ENCODE results near the gene IL20. TPM values are rescaled to one million over a fixed set of nuclear protein-coding genes. Genes with fewer than 3 reads are reported as not detected.
A peak's percentile ranks its signal among the peaks of the same experiment; 100 is the strongest.

Gene IL20
- total RNA-seq, 2 experiments from 2014 or later, result not detected

- no peaks in the 10 kb centered on the region for H3K4me1 ChIP-seq (ENCODE audit: insufficient read depth, low read length)
- H3K27me3 Mint-ChIP-seq, result no peaks in the 10 kb centered on the region
- intact Hi-C loops (cut with DNase I, micrococcal nuclease), result no loop called here
- ChIA-PET POLR2A (interaction anchor here (1.6 kb wide), 1 partner anchor 28 kb away, joined by 7 read pairs; no protein-coding TSS in a partner anchor), CTCF (interaction anchor here (1.0 kb wide), 1 partner anchor 144 kb away, joined by 3 read pairs; no protein-coding TSS in a partner anchor)
- no peak overlapping the region for H3K4me3 Mint-ChIP-seq
- no peak for TF ChIP-seq CTCF (IDR thresholded peaks at IDR 0.05)
- H3K36me3 Mint-ChIP-seq (ENCODE audit: low read depth), result peaks cover 33% of the 10 kb centered on the region
- H3K27me3 ChIP-seq (ENCODE audit: control insufficient read depth in 1 of 2, insufficient read depth in 2 of 2, low read length in 2 of 2), result no peaks in the 10 kb centered on the region
- H3K4me1 Mint-ChIP-seq (ENCODE audit: low read depth), result no peaks in the 10 kb centered on the region
- H3K27ac Mint-ChIP-seq, result no peak overlapping the region
- no peaks in the 10 kb centered on the region for H3K36me3 ChIP-seq (ENCODE audit: insufficient read depth, low read length)
- no peak for DNase-seq
- no peak overlapping the region for H3K27ac ChIP-seq (ENCODE audit: low read depth in 1 of 2, low read length in 2 of 2)
- ATAC-seq (ENCODE audit: poor library complexity), result no peak
- H3K4me3 ChIP-seq (ENCODE audit: low read length), result no peak overlapping the region
- peaks cover 4 to 9% of the 10 kb centered on the region in 2 experiments for H3K9me3 ChIP-seq (ENCODE audit: control insufficient read depth in 1 of 2, insufficient read depth in 1 of 2, low read length in 2 of 2)
- peaks cover 14% of the 10 kb centered on the region for H3K9me3 Mint-ChIP-seq
These were observed 13.0 kb downstream of the IL20 start for GRCh38 chr1:206878456-206878855.

- no peaks in the 10 kb centered on the region for H3K27me3 ChIP-seq (ENCODE audit: control insufficient read depth in 1 of 2, insufficient read depth in 2 of 2, low read length in 2 of 2)
- no peaks in the 10 kb centered on the region for H3K4me1 ChIP-seq (ENCODE audit: insufficient read depth, low read length)
- Mint-ChIP-seq H3K4me3 (no peak overlapping the region), H3K36me3 (ENCODE audit: low read depth) (peaks cover 26% of the 10 kb centered on the region), H3K27me3 (no peaks in the 10 kb centered on the region), H3K9me3 (peaks cover 12% of the 10 kb centered on the region), H3K4me1 (ENCODE audit: low read depth) (no peaks in the 10 kb centered on the region), H3K27ac (no peak overlapping the region)
- H3K27ac ChIP-seq (ENCODE audit: low read depth in 1 of 2, low read length in 2 of 2), result no peak overlapping the region
- H3K4me3 ChIP-seq (ENCODE audit: low read length), result no peak overlapping the region
- no peaks in the 10 kb centered on the region for H3K36me3 ChIP-seq (ENCODE audit: insufficient read depth, low read length)
- no peak for TF ChIP-seq CTCF (IDR thresholded peaks at IDR 0.05)
- ATAC-seq (ENCODE audit: poor library complexity), result no peak
- intact Hi-C loops (cut with DNase I, micrococcal nuclease), result no loop called here
- H3K9me3 ChIP-seq (ENCODE audit: control insufficient read depth in 1 of 2, insufficient read depth in 1 of 2, low read length in 2 of 2), result peaks cover 4 to 9% of the 10 kb centered on the region in 2 experiments
- POLR2A ChIA-PET, result no interaction called here
- CTCF ChIA-PET, result interaction anchor here (1.1 kb wide), 1 partner anchor 59 kb away, joined by 3 read pairs; no protein-coding TSS in a partner anchor
- no peak for DNase-seq
These were observed 14.9 kb downstream of the IL20 start for GRCh38 chr1:206880314-206880713.

- CTCF ChIA-PET, result no interaction called here
- intact Hi-C loops (cut with DNase I, micrococcal nuclease), result no loop called here
These were observed 17.1 kb downstream of the IL20 start for GRCh38 chr1:206882555-206882954.

More at GRCh38 chr1:206882555-206882954, 17.1 kb downstream of the IL20 start:
- peaks cover 14% of the 10 kb centered on the region for H3K36me3 Mint-ChIP-seq (ENCODE audit: low read depth)
- no peak for DNase-seq
- H3K27ac ChIP-seq (ENCODE audit: low read depth in 1 of 2, low read length in 2 of 2), result no peak overlapping the region
- peaks cover 0 to 9% of the 10 kb centered on the region in 2 experiments for H3K9me3 ChIP-seq (ENCODE audit: control insufficient read depth in 1 of 2, insufficient read depth in 1 of 2, low read length in 2 of 2)
- H3K4me3 Mint-ChIP-seq, result no peak overlapping the region
- TF ChIP-seq CTCF (IDR thresholded peaks at IDR 0.05), result peak; percentile 29
- H3K4me1 ChIP-seq (ENCODE audit: insufficient read depth, low read length), result no peaks in the 10 kb centered on the region
- no peaks in the 10 kb centered on the region for H3K27me3 ChIP-seq (ENCODE audit: control insufficient read depth in 1 of 2, insufficient read depth in 2 of 2, low read length in 2 of 2)
- peaks cover 10% of the 10 kb centered on the region for H3K9me3 Mint-ChIP-seq
- POLR2A ChIA-PET, result no interaction called here
- H3K27ac Mint-ChIP-seq, result no peak overlapping the region
- H3K4me1 Mint-ChIP-seq (ENCODE audit: low read depth), result no peaks in the 10 kb centered on the region
- no peaks in the 10 kb centered on the region for H3K27me3 Mint-ChIP-seq
- no peak overlapping the region for H3K4me3 ChIP-seq (ENCODE audit: low read length)
- no peak for ATAC-seq (ENCODE audit: poor library complexity)
- H3K36me3 ChIP-seq (ENCODE audit: insufficient read depth, low read length), result no peaks in the 10 kb centered on the region
